Spleen (tissue), 7 donors: ENCODE measurements around the gene UBAP1.

ENCODE experiments used
- POLR2A ChIP-seq, 3 donors: fragments of 450-650 bp; IDR thresholded peaks; one replicate each; pipeline ENCODE4 v1.5.1; 2017; ENCODE audit warnings: antibody characterized with exemption in 3 of 3, mild to moderate bottlenecking in 1 of 3
- TF ChIP-seq, protein P1 (sequence below), 11 experiments: fragments of 200-600 bp in 7 of 11; fragments of 450-650 bp in 4 of 11; sonication (generic) in 4 of 11; IDR thresholded peaks in 8 of 11; conservative IDR thresholded peaks in 3 of 11; 1 replicate in 7 of 11; 2 replicates in 4 of 11; pipeline versions ENCODE4 v1.4.0 to v1.8.0; 2016 to 2021; ENCODE audit warnings: antibody characterized with exemption in 11 of 11, inconsistent platforms in 4 of 11, mild to moderate bottlenecking in 1 of 11
- donor health status: DM: no; HTN: no; CAD: no; lungs with moderate emphysema.
- donor health status: DM: no; HTN: no; CAD: no.
- donor health status: DM: no; HTN: no; CAD: no.

DNA sequence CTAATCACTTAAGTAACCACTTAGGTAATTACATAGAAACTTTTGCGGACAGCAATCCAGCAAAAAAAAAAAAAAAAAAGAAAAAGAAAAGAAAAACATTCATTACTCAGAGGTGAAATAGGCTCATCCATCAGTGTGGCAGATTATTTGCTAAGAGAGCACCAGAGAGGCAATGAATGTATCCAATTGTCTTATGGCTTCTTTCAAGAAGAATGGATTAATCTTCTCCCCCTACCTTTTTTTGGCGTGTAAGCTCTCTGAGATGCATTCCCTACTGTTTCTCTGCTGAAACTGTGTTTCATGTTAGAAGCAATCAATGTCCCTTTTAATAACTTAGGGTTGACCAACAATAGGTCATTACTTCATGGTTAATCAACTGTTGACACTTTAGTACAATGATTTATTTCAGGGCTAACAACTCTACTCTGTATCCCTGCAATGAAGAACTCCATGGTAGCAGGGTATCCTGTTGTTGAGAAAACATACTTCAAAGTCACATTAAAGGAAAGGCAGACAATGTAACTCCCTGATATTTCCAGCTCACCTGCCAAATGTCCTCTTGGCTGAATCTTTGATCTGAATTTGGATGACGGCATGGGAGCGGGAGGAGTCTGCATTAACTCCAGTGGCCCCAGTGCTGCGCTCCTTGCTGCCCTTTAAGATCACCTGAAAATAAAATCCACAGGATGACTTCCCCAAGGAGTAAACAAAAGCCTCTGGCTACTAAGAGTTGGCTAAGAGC, 92.6 kb downstream of the UBAP1 start:
- TF ChIP-seq, protein P1, sequence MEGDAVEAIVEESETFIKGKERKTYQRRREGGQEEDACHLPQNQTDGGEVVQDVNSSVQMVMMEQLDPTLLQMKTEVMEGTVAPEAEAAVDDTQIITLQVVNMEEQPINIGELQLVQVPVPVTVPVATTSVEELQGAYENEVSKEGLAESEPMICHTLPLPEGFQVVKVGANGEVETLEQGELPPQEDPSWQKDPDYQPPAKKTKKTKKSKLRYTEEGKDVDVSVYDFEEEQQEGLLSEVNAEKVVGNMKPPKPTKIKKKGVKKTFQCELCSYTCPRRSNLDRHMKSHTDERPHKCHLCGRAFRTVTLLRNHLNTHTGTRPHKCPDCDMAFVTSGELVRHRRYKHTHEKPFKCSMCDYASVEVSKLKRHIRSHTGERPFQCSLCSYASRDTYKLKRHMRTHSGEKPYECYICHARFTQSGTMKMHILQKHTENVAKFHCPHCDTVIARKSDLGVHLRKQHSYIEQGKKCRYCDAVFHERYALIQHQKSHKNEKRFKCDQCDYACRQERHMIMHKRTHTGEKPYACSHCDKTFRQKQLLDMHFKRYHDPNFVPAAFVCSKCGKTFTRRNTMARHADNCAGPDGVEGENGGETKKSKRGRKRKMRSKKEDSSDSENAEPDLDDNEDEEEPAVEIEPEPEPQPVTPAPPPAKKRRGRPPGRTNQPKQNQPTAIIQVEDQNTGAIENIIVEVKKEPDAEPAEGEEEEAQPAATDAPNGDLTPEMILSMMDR (IDR thresholded peaks at IDR 0.05 in 8 of 11, conservative IDR thresholded peaks at IDR 0.05 in 3 of 11), result no peak
- TF ChIP-seq POLR2A (IDR thresholded peaks at IDR 0.05), result no peak
